ENCODE data around the gene MED13L.
A peak's percentile ranks its signal among the peaks of the same experiment; 100 is the strongest.
"Not testable (repeated sequence)": the region's sequence is repeated elsewhere in the genome, so short reads cannot be mapped to it uniquely, and the experiment has no call there.

MED13L gene

DNA sequence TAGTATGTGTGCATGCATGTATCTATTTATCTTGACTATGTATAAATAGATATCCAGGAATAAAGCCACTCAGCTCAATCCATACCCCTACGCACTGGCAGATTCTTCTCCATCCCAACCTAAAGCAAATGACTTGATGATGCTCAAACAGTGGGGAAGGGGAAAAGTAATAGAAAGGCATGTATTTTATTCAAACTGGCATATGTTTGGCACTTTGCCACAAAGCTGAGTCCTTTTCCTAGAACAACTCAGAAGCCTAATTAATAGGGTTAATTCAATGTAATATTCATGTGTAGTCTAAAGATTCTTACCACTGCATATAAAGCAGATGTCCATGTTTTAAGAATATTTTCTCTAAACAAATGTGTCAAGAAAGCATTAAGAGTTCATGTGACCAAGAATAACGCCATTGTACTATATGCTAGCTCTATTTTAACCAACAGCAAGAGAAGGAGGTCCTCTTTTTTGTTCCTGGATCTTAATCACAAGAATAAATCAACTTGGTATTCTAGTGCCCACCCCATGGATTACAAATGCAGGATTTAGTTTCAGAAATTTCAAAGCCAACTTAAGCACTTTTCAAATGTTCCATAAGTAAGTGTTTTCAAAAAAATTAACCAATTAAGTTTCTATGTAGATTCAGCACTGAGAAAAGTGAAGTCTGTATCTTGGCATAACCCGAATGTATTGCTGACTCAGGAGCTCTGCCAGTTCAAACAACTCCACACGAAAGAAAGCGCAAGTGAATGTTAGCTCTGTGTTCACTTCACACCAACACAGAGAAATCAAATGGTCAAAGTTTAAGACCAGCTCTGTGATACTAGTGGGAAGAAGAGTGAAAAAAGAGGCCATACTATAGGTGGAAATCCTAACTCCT, 233.6 kb downstream of the MED13L start:
- DNase-seq, result peak; percentile 80

DNA sequence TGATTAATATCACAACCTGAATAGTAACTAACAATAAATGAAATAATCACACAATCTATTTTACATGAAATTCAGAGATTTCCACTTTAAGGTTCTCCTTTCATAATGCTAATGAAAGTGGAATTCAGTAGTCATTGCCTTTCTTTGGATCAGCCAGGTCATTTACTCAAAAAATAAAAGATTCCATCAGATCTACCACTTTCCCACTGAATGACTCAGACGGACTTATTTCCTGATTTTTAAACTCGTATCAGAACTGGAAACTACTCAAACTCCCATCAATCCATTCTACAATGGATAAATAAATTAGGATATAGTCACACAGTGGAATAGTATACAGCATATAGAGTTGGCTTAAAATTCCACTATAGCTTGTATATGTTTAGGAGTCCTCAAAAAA, 237.1 kb downstream of the MED13L start:
- DNase-seq, result no peak

DNA sequence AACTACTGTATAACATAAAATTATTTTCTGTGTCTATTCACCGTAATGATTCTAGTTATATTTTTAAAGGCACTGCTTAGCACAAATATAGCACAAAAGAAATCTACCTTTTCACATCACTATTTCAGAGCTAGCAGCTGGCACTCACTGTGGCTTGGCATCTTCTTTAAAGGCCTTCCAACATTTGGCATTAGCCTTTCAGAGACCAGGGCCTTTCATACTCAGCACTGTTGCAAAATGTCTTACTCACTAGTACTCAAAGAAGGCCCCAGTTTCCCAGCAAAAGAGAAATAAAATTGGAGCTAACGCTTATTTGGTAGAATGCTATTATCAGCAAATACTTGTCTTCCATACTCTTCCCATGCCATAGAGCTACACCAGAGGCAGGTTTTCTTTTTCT, 238.4 kb downstream of the MED13L start:
- no peak for DNase-seq

DNA sequence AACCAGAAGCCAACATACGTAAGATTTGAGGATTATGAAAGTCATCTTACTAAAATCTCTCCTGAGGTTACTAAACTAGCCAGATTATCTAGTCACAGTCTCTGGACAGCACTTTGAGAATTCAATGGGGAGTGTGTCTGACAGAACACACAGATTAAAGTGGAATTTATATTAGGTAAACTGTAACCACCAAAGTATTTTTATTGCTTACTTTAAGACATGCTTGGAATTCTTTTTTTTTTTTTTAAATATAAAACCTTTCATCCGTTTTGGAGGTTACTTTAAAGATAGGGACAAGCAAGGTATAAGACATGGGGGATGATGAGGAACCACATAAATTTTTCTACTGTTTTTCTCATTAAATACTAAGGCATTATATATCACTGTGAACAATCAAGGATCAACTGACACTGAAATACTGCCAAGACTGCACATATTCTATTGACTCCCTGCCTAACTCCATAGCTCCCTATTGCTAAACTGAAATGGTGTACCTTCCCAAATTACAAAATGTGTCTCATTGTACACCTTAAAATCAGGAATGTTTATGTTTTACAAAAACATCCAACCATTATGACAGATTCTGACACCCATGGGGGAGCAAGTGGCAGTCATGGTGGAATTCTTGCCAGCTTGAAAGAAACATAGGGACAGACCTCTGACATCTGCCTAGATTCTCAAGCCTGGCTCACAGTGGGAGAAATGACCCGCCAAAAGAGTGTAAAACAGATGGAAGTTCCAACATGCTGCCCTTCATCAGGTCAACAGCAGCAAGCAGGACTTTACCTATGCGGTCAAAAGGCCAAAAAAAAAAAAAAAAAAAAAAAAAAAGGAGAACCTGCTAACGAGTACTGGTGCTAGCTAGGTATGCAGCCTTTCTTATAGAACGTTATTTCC, 239.3 kb downstream of the MED13L start:
- no peak for DNase-seq

DNA sequence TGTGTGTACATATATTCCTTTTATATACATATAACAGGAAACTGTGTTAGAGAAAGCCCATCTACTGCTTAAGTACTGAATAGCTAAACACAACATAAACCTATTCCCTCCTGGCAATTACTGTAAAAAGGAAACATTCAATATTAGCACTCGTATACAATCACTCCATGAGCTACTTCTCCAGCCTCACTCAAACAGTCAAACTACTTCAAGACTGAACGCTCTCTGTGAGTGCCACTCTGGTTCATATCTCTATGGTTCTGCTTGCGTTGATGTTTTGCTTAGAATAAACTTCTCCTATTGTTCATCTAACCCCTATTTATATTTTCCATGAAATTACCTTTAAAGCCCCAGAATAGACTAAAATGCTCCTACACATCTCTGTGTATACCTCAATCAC, 243.7 kb downstream of the MED13L start:
- DNase-seq, result no peak

DNA sequence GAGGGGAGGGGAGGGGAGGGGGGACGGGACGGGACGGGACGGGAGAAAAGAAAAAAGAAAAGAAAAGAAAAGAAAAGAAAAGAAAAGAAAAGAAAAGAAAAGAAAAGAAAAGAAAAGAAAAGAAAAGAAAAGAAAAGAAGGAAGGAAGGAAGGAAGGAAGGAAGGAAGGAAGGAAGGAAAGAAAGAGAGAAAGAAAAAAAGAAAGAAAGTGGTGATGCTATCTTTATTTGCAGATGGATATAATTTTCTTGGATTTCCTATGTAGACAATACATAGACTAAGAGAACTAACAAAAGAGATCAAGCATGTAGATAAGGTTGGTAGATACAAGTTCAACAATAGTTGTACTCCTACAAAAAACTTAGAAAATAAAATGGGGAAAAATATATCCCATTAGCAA, 245.9 kb downstream of the MED13L start:
- DNase-seq, result not testable (repeated sequence)

DNA sequence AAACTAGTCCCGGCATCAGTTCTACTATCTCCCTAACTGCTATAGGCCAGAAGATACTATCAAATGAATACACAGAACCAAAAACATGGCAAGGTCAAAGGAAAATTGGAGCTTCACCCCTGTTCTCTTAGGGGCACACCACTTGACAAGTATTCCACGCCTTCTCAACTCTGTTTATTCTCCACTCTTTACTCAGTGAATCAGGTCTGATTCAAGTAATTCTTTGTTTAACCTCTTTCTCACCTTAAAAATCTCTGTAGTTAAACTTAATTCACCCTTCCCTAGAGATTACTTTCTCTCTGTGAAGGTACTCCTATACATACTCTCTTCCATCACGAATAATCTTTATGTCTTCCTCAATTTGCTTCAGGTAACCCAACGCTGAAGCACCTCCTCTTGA, 248.9 kb downstream of the MED13L start:
- no peak for DNase-seq

DNA sequence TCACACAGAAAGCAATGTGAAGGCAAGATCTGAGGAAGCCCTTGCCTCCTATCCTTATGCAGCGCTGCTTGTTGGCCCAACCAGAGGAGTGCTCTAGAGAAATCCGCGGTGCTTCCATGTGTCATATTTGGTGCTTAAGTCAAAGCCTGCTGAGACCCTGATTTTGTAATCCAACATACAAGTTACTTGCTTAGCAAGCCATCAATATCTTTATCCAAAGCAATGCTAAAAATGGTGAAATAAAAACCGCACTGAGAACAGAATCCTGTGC, 250.0 kb downstream of the MED13L start:
- no peak for DNase-seq

DNA sequence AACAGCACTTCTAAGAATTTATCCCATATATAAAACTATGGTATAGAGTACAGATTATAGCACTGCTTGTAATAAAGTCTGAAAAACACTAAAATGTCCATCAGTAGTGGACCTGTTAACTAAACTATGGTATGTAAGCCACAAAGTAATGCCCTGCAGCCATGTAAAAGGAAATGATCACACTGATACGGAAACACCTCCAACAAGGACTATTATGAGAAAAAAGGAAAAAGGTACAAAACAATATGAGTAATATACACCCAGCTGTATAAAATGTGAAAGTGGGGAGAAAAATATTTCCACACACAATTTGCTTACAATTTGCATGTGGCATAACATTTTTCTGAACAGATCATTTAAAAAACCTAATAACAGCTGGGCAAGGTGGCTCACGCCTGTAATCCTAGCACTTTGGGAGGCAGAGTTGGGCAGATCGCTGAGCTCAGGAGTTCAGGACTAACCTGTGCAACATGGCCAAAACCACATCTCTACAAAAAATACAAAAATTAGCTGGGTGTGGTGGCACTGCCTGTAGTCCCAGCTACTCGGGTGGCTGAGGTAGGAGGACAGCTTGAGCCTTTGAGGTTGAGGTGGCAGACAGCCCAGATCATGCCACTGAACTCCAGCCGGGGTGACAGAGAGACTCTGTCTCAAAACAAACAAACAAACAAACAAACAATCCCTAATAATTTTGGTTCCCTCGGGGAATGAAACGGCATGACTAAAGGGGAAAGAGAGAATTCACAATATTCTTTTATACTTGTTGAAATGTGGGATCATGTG, 250.5 kb downstream of the MED13L start:
- no peak for DNase-seq

DNA sequence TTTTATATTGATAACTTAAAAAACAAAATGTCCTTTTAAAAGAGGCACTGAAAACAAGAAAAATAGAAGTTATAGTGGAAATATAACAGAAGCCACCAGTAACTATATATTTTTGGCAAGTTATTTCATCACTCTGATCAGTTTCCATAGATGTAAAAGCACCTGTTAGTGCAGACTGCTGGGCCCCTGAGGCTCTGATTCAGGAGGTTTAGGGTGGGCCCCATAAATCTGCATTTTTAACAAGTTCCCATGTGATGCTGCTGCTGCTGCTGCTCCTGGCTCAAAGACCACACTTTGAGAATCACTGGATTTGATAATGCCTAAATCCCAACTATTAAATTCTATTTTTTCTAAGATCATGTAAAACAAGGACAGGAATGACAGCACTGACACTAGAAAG, 251.1 kb downstream of the MED13L start:
- DNase-seq, result no peak

DNA sequence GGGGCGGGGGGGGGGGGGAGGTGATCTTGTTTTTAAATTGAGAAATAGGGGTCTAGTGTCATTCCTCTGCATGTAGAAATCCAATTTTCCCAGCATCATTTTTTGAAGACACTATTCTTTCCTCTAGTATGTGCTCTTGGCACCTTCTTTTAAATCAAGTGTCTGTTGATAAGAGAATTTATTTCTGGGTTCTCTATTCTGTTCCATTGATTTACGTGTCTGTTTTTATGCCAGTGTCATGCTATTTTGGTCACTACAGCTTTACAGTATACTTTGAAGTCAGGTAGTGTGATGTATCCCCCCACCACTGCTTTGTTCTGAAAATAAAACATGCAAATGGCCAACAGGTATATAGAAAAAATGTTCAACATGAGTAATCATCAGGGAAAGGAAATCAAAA, 252.7 kb downstream of the MED13L start:
- no peak for DNase-seq

DNA sequence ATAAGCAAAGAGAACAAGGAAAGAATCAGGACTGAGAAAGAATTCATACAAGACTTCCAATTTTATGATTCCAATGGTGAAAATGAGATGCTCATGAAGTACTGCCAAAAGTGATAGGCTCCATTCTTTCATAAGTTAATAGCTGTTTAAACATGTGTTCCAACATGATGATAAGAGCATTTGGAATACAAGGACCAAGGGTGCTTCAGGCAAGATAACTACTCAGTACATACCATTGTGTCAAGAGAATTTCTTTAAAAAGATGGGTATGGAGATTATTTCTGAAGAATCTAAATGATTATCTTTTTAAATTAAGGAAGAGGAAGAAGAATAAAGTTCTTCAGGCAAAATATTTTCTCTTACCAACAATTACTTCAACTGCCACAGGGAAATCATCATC, 258.1 kb downstream of the MED13L start:
- DNase-seq, result no peak

DNA sequence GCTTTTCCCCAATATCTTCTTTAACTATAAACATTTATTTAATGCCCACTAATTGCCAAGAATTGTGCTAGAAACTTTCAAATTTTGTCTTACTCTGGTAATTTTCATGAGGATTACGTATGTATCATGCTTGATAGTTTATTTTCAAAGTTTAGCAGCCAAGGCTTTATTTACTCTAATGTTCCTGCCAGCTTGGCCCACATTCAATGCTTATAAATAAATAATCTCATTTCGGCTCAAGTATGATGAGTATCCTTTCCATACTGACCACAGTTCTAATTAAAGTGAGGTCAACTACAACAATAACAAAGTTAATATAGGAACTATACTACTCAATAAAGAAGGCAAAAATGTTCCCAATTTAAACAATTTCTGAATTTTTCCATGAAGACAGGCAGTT, 259.2 kb downstream of the MED13L start:
- no peak for DNase-seq

DNA sequence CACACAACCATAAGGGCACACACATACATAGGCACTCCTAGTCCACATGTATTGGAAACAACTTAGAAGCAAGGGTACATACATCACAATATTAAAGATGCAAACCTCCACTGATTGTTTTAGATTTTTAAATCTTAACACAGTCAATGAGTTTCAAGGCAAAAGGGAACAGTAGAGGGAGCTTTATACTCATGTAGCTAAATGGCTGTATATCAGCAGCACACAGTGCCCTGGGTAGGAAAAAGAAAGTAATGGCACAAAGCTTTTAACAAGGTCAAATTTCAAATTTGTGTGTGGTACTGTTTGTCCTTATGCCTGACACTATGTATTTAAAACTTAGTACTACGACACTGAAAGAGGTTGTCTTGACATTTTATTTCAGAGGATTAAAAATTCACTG, 262.0 kb downstream of the MED13L start:
- peak; percentile 74 for DNase-seq

DNA sequence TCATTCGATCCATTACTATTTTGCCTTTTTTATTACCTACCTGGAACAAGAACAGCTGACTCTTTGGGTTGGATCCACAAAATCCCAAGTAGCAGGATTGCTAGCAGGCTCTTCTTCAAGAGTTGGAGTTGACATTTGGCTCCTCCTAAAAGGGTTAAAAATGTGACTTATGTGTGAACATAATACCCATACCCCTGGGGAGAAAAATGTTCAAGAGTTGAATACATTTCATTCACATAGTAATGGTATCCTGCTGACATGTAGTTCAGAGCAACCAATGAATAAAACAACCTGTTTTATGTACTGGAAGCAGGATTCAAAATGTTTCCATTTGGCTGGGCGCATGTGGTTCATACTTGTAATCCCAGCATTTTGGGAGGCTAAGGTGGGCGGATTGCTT, 264.7 kb downstream of the MED13L start:
- DNase-seq, result peak; percentile 32

DNA sequence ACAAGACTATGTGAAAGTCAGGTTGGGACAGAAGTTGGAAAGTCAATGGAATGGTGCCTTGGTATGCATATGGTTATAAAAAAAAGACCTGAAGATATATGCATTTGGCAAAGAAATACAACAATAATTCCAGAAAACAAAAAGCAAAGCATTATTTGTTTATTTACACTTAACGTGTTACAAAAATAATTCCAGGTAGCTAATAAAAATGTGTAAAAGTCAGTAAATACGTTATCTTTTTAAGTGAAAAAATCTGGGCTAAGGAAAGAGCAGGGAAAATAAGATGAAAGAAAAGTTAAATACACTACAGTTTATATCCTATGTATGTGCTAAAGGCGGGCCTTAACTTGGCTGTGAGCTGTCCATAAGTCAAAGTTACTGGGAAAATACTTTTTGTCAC, 266.3 kb downstream of the MED13L start:
- DNase-seq, result no peak

DNA sequence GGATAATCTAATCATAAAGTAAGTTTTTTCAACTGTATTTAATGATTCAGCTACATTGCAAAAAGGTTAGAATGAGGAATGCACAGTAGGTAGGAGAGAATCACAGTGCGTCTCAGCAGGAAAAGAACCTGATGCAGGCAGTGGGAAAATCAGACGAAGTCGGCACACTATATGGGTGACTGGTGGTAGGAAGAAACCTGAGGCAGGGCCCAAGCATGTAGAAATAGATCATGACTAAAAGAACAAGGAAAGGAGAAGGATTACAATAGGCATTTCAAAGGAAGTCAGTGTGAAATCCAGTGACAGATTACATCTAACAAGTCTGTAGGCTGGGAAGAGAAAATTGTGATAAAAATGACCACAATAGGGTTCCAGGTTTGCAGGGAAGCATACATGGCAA, 267.0 kb downstream of the MED13L start:
- no peak for DNase-seq

DNA sequence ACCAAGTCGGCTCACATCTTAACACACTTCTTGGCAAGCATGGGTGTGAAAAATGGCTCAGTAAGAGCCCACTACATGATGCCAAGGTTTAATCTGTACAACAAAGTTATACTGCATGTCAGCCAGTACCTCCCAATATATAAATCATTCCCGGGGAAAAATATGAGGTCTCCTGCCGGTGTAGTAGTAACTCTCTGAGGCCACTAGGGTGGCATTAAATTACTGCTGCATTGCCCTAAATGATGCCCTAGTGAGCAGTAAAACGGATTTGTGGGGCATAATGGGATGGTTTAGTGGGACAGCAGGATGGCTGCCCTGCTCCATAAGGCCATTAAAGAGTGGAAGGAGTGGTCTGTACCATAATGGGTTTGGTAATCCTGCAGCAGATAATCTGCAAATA, 267.7 kb downstream of the MED13L start:
- peak; percentile 38 for DNase-seq

DNA sequence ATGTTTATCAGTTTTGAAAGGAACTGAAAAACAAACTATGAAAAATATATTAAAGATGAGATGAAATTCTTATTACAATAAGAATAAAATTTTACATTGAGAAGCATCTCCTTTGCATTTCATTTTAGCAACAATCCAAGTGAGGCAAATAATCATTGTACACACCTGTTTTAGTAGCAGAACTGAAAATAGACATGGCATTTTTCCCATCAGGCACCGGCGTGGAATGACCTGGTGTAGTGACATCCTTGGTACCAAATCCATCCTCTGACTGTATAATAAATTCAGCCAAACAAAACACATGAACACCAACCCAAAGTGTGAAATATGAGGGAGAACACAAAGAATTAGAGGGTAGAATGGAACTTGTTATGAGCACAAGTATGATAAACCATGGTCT, 271.4 kb downstream of the MED13L start:
- DNase-seq, result no peak

DNA sequence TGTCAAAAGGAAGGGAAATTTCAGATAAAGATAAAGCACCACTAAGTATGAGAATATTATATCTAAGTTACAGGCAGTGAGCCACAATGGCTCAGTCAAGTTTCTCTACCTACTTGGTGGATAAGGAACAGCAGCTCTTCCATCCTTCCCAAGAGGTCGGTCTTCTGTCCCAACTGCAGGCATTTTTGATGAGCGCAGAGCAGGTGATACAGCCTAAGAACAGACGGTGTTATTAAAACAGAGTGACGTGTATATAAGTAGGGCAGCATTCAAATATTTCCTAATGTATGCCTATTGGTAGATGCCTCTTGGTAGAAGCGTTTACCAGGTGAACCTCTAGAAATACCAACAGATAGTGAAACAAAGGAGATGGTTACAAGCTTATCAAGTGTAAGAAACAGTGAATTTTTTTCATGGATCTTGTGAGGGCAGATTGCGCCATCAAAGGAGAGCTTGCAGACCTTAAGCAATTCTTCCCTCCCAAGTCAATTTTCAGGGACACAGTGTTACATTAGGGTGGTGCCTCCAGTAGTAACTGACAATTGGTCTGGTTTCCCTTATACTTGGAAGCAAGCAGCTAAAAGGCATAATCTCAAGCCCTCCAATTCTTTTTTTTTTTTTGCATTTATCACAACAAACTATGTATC, 274.5 kb downstream of the MED13L start:
- DNase-seq, result no peak

DNA sequence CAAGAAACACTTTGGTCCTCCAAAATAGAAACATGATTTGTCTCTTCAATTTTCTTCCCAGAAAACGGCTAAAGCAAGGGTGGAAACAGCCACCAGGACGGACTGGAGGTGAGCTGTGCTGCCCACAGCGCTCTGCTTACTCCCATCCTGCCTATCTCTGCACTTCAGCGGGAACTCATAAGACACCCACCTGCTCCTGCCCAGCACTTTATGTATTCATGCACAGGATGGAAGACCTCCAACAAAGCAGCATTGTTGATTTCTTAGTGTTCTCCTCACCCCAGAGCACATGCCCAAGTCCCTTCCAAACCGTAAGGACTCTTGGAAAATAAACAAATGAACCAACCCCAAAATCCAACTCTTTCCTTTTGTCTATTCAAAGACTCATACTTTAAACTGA, 277.2 kb downstream of the MED13L start:
- no peak for DNase-seq

DNA sequence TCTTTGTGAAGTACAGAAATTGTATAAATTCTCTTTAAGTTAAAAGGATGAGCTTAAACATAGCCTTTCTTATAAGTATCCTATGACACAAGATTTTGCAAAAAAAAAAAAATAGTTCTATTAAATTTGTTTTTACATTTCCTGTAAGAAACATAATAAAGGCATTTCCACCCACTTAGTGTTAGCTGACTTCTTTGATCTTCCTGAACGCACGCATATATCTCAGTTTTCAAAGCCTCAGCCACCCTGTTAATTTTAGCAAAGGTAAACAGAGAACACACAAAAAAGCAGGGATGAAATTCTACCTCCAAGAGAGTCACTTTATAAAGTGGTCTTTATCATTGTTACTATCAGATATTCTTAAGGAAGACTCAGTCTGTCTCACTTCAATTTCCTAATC, 277.9 kb downstream of the MED13L start:
- DNase-seq, result no peak

Measured in NCI-H69 (cell line).